PFSK-1 (cell line): ENCODE measurements around the gene NAV3.

Experiments used
- POLR2AphosphoS5 ChIP-seq: IDR thresholded peaks from 2 replicates; pipeline ENCODE4 v1.6.1; 2012; ENCODE audit warnings: low read depth, mild to moderate bottlenecking, control low read depth, low read length, moderate library complexity
- TAF1 ChIP-seq: IDR thresholded peaks from 2 replicates; pipeline ENCODE4 v1.6.1; 2012; ENCODE audit warnings: low read length, control low read depth, borderline replicate concordance; ENCODE audit not compliant: insufficient read depth

DNA sequence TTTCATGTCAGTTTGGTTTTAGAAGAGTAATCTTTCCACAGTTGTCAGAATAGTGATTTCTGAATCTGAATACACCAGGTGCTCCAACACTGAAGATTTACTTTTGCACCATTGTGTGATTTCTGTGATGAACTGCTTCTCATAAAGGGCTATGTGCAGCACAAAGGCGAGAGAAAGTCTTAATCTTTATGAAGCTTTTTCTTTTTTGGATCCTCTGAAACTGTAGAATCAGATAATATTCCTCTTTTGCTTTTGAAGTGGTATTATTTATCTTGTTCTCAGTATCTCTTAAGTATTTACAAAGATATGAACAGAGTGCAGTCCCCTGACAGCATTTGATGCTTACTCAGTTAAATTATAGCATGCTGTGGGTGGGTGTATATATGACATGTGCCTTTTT, 207.8 kb downstream of the NAV3 start:
- TF ChIP-seq POLR2AphosphoS5 (no peak), TAF1 (no peak)
